B cell (primary cell): ENCODE results near the gene PIK3R3. TPM values are rescaled to one million over a fixed set of nuclear protein-coding genes. Genes with fewer than 3 reads are reported as not detected.

Experiments used
- ATAC-seq: fragments of 200-7000 bp; cut with Tn5 transposase; one replicate; pipeline ENCODE4 v1.10.0; 2021; ENCODE audit warnings: low read depth, mild to moderate bottlenecking, moderate number of reproducible peaks, moderate library complexity
- CTCF ChIA-PET: fragments of 350-600 bp; sonication (Branson Sonifier 250); formaldehyde crosslinking; loops from one replicate; lab custom pipeline; 2021; ENCODE audit warnings: antibody characterized with exemption, inconsistent platforms; lab: Charles Lee
- POLR2A ChIA-PET: fragments of 350-600 bp; sonication (Branson Sonifier 250); formaldehyde crosslinking; loops from one replicate; lab custom pipeline; 2021; ENCODE audit warnings: antibody characterized with exemption; lab: Charles Lee
- DNase-seq: peaks from one replicate; pipeline ENCODE4 v3.0.0; 2013
- H2AFZ ChIP-seq: 2 replicates; pipeline ENCODE4 v1.6.1; 2012; ENCODE audit warnings: mild to moderate bottlenecking, low read depth, low read length; ENCODE audit not compliant: insufficient read depth, poor library complexity, severe bottlenecking
- H3K27ac ChIP-seq, 2 donors: 1 replicate in 1 of 2; 2 replicates in 1 of 2; pipeline ENCODE4 v1.5.1; 2012 to 2013; ENCODE audit warnings: low read length in 2 of 2, mild to moderate bottlenecking in 2 of 2, moderate library complexity in 1 of 2
- H3K27me3 ChIP-seq, 4 experiments: fragments of 200-600 bp in 1 of 4; sonication (generic) in 1 of 4; replicated peaks in 1 of 4; 1 replicate in 2 of 4; 2 replicates in 2 of 4; pipeline versions ENCODE4 v1.6.1 to v1.7.0; 2013 to 2016; ENCODE audit warnings: low read length in 3 of 4, mild to moderate bottlenecking in 2 of 4, mixed read lengths in 1 of 4, moderate library complexity in 1 of 4; ENCODE audit not compliant: insufficient read depth in 4 of 4, control insufficient read depth in 3 of 4; ENCODE audit errors: control extremely low read depth in 1 of 4
- H3K36me3 ChIP-seq, 2 experiments: replicated peaks in 1 of 2; 1 replicate in 1 of 2; 2 replicates in 1 of 2; pipeline versions ENCODE4 v1.6.1 to v1.7.1; 2013; ENCODE audit warnings: low read length in 1 of 2; ENCODE audit not compliant: insufficient read depth in 2 of 2, control insufficient read depth in 1 of 2; ENCODE audit errors: control extremely low read depth in 1 of 2, extremely low read depth in 1 of 2
- H3K4me1 ChIP-seq, 2 donors: fragments of 200-600 bp in 1 of 2; sonication (generic) in 1 of 2; 1 replicate in 1 of 2; 2 replicates in 1 of 2; pipeline versions ENCODE4 v1.5.1 to v1.6.1; 2013 to 2017; ENCODE audit warnings: low read length in 2 of 2; ENCODE audit not compliant: control insufficient read depth in 2 of 2, insufficient read depth in 2 of 2
- H3K4me2 ChIP-seq: replicated peaks from 2 replicates; pipeline ENCODE3; 2012; ENCODE audit warnings: mild to moderate bottlenecking, low read depth, low read length; ENCODE audit not compliant: poor library complexity, severe bottlenecking
- H3K4me3 ChIP-seq, 5 experiments: fragments of 200-600 bp in 1 of 5; sonication (generic) in 1 of 5; 1 replicate in 3 of 5; 2 replicates in 2 of 5; pipeline versions ENCODE4 v1.5.1 to v1.7.0; 2011 to 2016; ENCODE audit warnings: low read length in 4 of 5, mild to moderate bottlenecking in 4 of 5, low read depth in 2 of 5, control low read depth in 1 of 5, moderate library complexity in 1 of 5; ENCODE audit not compliant: insufficient read depth in 1 of 5; ENCODE audit errors: control extremely low read depth in 1 of 5, extremely low read depth in 1 of 5
- H3K79me2 ChIP-seq: fragments of 200-600 bp; sonication (generic); one replicate; pipeline ENCODE4 v1.6.0; 2016; ENCODE audit warnings: low read length; ENCODE audit not compliant: control insufficient read depth, insufficient read depth
- H3K9ac ChIP-seq: fragments of 200-600 bp; sonication (generic); 2 replicates; pipeline ENCODE4 v1.6.1; 2017; ENCODE audit warnings: mild to moderate bottlenecking, low read length, moderate library complexity
- H3K9me3 ChIP-seq, 3 donors: one replicate each; pipeline versions ENCODE4 v1.6.1 to v1.7.1; 2013; ENCODE audit warnings: low read length in 2 of 3; ENCODE audit not compliant: control insufficient read depth in 2 of 3, insufficient read depth in 1 of 3; ENCODE audit errors: control extremely low read depth in 1 of 3
- H4K20me1 ChIP-seq: 2 replicates; pipeline ENCODE4 v1.6.0; 2012; ENCODE audit warnings: mild to moderate bottlenecking, low read length; ENCODE audit not compliant: insufficient read depth, control insufficient read depth, poor library complexity, severe bottlenecking
- H3K27ac Mint-ChIP-seq: one replicate; pipeline ENCODE4 v1.8.0; 2021; ENCODE audit warnings: mixed read lengths
- H3K27me3 Mint-ChIP-seq: one replicate; pipeline ENCODE4 v1.8.0; 2021; ENCODE audit warnings: mixed read lengths
- H3K4me1 Mint-ChIP-seq: one replicate; pipeline ENCODE4 v1.8.0; 2021; ENCODE audit warnings: mixed read lengths
- H3K4me3 Mint-ChIP-seq: one replicate; pipeline ENCODE4 v1.8.0; 2021; ENCODE audit warnings: mixed read lengths
- H3K9me3 Mint-ChIP-seq: one replicate; pipeline ENCODE4 v1.8.0; 2022; ENCODE audit warnings: mixed read lengths; ENCODE audit not compliant: insufficient read depth
- CTCF ChIP-seq: fragments of 200-600 bp; IDR thresholded peaks from one replicate; pipeline ENCODE4 v1.8.0; 2022; ENCODE audit warnings: antibody characterized with exemption, mild to moderate bottlenecking
- EZH2 ChIP-seq: IDR thresholded peaks from 2 replicates; pipeline ENCODE4 v1.6.1; 2012; ENCODE audit warnings: borderline replicate concordance, low read depth, mild to moderate bottlenecking, moderate library complexity, low read length; ENCODE audit not compliant: insufficient read depth, poor library complexity, severe bottlenecking
- WGBS: methylation state at CpG from one replicate; pipeline ENCODE4 v1.1.5; 2013; ENCODE audit warnings: missing lambda C conversion rate; ENCODE audit not compliant: insufficient coverage; 5-methylcytosine and 5-hydroxymethylcytosine counted together
- intact Hi-C: fragments of 100-400 bp; cut with micrococcal nuclease; formaldehyde crosslinking; loops from one replicate; pipeline ENCODE4 v1.10.0; 2022
- polyA plus RNA-seq: library from polyadenylated mRNA; depleted of rRNA; stranded (reverse); fragments of >200 nt; gene quantifications from 2 replicates; pipeline ENCODE4 v1.2.3, GENCODE V29; 2012
- total RNA-seq, 2 donors: library from RNA; stranded (reverse); fragments of 120-200 nt in 1 of 2; gene quantifications; 1 replicate in 1 of 2; 2 replicates in 1 of 2; pipeline versions ENCODE4 v1.2.3 to v1.2.4, GENCODE V29; 2013 to 2022

PIK3R3 gene
- total and polyA plus RNA-seq, 2 donors (not counting 1 experiment from before 2014, with no cell fraction given) = 0.06 to 0.17 TPM

- H3K9me3 Mint-ChIP-seq = no peaks in the 10 kb centered on the region
- peaks cover 13% of the 10 kb centered on the region for H3K4me1 Mint-ChIP-seq
- CTCF ChIA-PET = interaction anchor here (0.8 to 13.8 kb wide), 9 partner anchors 8 to 144 kb away, joined by 3 to 249 read pairs (median 3); no protein-coding TSS in a partner anchor
- Histone ChIP-seq H3K9ac (no peak overlapping the region), H3K27me3 (no peaks in the 10 kb centered on the region), H3K4me2 (no peak overlapping the region), H3K79me2 (no peaks in the 10 kb centered on the region), H4K20me1 (no peaks in the 10 kb centered on the region), H3K4me1 (peaks cover 14 to 19% of the 10 kb centered on the region in 2 donors), H3K36me3 (no peaks in the 10 kb centered on the region), H3K27ac (no peak overlapping the region), H3K4me3 (no peak overlapping the region), H3K9me3 (no peaks in the 10 kb centered on the region), H2AFZ (no peak overlapping the region)
- DNase-seq (no peak), ATAC-seq (no peak)
- WGBS = 80% methylated on average over 6 of the region's 10 CpGs
- POLR2A ChIA-PET = interaction anchor here (1.0 kb wide), 1 partner anchor 144 kb away, joined by 3 read pairs; no protein-coding TSS in a partner anchor
- TF ChIP-seq CTCF (no peak), EZH2 (no peak)
- no peaks in the 10 kb centered on the region for H3K27me3 Mint-ChIP-seq
- no peak overlapping the region for H3K4me3 Mint-ChIP-seq
- intact Hi-C loops = no loop called here
- H3K27ac Mint-ChIP-seq = no peak overlapping the region
Observed at GRCh38 chr1:46181343-46182260, 49.2 kb upstream of the PIK3R3 start.
